Amniotic epithelial cell (primary cell): ENCODE results near the gene PLK3.
"Not testable (repeated sequence)": the region's sequence is repeated elsewhere in the genome, so short reads cannot be mapped to it uniquely, and the experiment has no call there.

ENCODE experiments used
- DNase-seq: peaks from one replicate; pipeline ENCODE4 v3.0.0-alpha.2; 2010; ENCODE audit warnings: low read depth

Gene PLK3

GRCh38 chr1:44799770-44800584 lies at the start of gene PLK3:
Gene PLK3 (plus strand): TSS chr1:44800377. CDS start chr1:44800464, 87 bp downstream.
- peak; percentile 96 for DNase-seq

- no peak for DNase-seq
These were observed 42.8 kb upstream of the PLK3 start for GRCh38 chr1:44757420-44757819.

- no peak for DNase-seq
These were observed 41.1 kb upstream of the PLK3 start for GRCh38 chr1:44759077-44759476.

GRCh38 chr1:44760876-44761275 lies 39.3 kb upstream of the PLK3 start:
- DNase-seq: no peak

DNA sequence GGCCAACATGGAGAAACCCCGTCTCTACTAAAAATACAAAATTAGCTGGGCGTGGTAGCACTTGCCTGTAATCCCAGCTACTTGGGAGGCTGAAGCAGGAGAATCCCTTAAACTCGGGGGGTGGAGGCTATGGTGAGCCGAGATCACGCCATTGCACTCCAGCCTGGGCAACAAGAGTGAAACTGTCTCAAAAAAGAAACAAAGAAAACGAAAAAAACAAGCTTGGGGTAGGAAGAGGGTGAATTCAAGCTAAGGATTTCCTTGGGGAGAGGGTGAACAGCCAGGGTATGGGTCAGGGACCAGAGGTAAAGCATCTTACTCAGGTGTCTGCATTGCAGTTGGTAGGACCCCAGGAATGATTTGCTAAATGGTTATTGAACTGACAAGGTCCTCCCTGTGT lies 33.8 kb upstream of the PLK3 start:
- not testable (repeated sequence) for DNase-seq

- peak; percentile 91 for DNase-seq
These were observed 24.9 kb upstream of the PLK3 start, which contains the start of gene RPS8 for GRCh38 chr1:44775078-44775929. Gene RPS8 (plus strand): TSS chr1:44775540. CDS start chr1:44775597, 57 bp downstream.

GRCh38 chr1:44775930-44776729 lies 24.0 kb upstream of the PLK3 start:
- DNase-seq: no peak

- DNase-seq: no peak
These were observed 23.5 kb upstream of the PLK3 start for GRCh38 chr1:44776730-44777068.

DNA sequence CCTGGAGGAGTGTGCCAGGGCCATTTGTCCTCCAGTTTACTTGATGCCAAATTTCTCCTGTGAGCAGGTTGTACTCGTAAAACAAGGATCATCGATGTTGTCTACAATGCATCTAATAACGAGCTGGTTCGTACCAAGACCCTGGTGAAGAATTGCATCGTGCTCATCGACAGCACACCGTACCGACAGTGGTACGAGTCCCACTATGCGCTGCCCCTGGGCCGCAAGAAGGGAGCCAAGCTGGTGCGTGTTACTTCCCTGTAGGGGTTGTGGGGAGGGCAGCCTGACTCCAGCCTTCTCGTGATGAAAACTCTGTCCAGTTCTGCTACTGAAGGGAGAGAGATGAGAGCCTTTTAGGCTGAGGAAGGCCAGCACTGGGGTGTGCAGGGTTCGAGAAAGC lies 22.6 kb upstream of the PLK3 start:
- DNase-seq: no peak

- DNase-seq: no peak
These were observed 22.1 kb upstream of the PLK3 start for GRCh38 chr1:44777969-44778635.

- no peak for DNase-seq
These were observed 21.2 kb upstream of the PLK3 start for GRCh38 chr1:44778705-44779576.

DNA sequence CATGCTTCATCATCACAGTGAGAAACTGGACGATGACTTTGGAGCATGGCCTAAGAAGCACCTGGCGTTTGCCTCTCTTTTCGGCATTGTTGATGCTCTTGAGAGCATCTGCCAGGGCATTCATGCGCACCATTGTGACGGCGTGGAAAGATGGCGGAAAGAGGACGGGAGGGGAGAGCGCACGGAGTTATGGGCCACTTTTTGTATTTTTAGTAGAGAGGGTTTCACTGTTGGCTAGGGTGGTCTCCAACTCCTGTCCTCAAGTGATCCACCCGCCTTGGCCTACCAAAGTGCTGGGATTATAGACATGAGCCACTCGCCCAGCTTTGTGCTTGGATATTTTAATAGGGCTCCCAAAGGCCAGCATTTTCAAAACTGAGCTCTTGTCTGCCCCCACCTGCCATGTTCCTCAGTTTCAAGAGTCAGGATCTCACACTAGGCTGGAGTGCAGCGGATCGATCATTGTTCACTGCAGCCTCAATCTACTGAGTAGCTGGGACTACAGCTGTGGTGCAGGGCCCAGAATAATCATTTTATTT lies 19.5 kb upstream of the PLK3 start:
- DNase-seq: no peak

- DNase-seq: no peak
These were observed 16.5 kb upstream of the PLK3 start for GRCh38 chr1:44783697-44784093.

DNA sequence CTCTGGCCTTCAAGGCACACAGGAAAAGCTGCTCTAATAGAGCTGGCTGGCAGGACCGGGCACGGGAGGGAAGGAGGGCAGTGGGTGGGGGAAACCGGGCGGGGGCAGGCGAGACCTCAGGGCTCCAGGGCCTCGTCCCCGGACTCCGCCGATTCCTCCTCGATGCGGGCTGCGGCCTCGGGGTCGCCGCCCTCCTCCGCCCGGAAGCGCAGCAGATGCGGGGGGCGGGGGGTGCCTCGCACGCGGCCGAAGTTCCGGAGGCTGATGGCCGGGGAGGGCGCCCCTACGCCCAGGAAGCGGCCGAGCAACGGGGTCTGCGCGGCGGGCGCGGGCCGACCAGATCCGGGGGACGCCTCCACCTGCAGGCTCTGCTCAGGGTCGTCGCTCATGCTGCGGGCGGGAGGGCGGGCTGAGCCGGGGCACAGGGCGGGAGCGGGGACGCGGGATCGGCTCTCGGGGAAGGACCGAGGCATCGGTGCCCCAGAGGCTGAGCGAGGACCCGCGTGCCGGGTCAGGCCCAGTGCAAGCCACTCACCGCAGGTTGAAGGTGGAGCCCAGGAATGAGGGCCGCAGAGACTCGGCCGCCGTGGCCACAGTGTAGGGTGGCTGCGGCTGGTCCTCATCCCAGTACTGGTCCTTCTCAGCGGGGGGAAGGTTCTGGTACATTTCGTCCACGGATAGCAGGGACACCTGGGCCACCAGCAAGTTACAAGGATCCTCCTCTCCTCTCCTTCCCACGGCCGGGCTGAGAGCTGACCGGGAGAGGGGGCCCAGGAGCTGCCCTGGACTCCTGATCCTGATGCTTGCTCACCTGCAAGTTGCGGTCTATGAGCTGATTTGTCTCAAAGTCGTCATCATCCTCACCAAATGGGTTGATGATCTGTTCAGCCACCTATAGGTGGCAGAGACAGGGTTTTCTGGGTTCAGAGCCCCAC lies 15.8 kb upstream of the PLK3 start:
- DNase-seq: no peak

DNA sequence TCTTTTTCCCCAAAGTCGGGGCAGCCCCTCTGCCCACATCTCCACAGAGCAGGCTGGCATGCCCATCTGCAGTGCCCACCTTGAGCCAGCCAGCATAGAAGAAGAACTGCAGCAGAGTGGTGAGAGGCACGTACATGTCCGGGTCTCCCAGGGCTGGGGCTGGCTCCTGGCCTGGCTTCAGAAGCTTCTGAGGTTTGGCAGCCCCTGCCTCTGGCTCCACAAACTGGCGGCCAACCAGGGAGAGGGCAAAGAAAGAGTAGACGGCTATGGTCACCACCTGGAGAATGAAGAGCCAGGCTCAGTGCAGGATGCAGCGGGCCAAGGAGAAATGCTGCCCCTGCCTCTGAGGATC lies 15.2 kb upstream of the PLK3 start:
- no peak for DNase-seq

GRCh38 chr1:44785501-44786137 lies 14.6 kb upstream of the PLK3 start:
- no peak for DNase-seq

DNA sequence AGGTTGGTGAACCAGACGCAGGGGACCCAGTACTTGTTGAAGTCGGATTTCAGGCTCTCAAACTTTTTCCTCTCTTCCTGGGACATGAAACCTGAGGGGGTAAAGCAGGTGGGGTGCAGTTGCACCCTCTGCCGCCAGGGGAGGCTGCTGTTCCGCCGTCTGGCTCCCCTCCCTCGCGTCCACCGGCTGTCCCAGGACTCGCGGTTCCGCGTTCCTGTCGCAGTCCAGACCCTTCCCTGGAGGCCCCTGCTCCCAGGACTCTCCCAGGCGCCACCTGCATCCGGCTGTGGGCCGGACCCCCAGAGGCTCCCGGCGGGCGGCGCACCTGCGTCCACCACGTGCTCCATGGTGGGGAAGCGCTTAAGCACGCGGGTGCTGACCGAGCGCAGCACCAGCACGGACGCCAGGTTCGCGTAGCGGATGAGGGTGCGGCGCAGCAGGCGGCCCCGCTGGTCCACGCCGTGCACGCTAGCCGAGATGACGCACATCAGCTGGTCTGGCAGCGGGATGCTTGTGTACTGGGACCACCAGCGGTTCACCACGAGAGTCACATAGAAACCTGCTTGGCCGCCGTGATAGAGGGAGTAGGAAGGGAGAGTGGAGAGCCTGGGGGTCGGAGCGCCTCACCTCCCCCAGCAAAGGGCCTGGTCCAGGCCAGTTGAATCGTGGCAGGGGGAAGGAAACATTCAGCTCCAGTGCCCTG lies 13.9 kb upstream of the PLK3 start:
- peak; percentile 43 for DNase-seq

- no peak for DNase-seq
These were observed 13.2 kb upstream of the PLK3 start for GRCh38 chr1:44786841-44787426.
